Cardiac fibroblast (primary cell): Measurements from ENCODE around the gene CCDC182.

Source experiments
- DNase-seq, 2 donors: peaks; one replicate each; pipeline versions ENCODE4 v3.0.0 to v3.0.0-alpha.2; 2010; ENCODE audit warnings: low read depth in 2 of 2
- H3K4me3 ChIP-seq, 2 donors: replicated peaks in 1 of 2; 1 replicate in 1 of 2; 2 replicates in 1 of 2; pipeline ENCODE4 v1.5.1; 2011; ENCODE audit warnings: low read depth in 2 of 2, low read length in 2 of 2, mild to moderate bottlenecking in 2 of 2, moderate library complexity in 1 of 2
- CTCF ChIP-seq: IDR thresholded peaks from one replicate; pipeline ENCODE4 v1.5.1; 2011; ENCODE audit warnings: low read depth, mild to moderate bottlenecking, low read length, inconsistent platforms

The CCDC182 gene

DNA sequence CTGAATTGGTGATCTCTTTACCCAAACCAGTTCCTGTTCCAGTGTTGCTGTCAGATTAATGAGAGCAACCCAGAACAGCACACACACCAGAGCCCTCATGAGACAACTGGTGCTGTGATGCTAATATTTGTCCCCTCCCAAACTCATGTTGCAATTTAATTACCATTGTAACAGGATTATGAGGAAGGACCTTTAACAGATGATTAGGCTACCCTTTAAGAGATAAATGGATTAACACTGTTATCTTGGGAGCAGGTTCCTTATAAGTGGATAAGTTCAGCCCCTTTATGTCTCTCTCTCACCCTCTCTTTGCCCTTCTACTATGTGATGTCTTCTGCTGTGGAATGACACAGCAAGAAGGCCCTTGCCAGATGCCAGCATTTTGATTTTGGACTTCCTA lies 1.1 kb upstream of the CCDC182 start:
- TF ChIP-seq CTCF, result no peak
- H3K4me3 ChIP-seq, result no peak overlapping the region
- DNase-seq, result no peak

GRCh38 chr17:57744195-57745170 lies 616 bp downstream of the CCDC182 start:
- no peak for TF ChIP-seq CTCF
- H3K4me3 ChIP-seq, result no peak overlapping the region
- DNase-seq, result no peak

GRCh38 chr17:57740235-57740528 lies 4.9 kb downstream of the CCDC182 start:
- no peak for TF ChIP-seq CTCF
- H3K4me3 ChIP-seq, result no peak overlapping the region
- no peak for DNase-seq

DNA sequence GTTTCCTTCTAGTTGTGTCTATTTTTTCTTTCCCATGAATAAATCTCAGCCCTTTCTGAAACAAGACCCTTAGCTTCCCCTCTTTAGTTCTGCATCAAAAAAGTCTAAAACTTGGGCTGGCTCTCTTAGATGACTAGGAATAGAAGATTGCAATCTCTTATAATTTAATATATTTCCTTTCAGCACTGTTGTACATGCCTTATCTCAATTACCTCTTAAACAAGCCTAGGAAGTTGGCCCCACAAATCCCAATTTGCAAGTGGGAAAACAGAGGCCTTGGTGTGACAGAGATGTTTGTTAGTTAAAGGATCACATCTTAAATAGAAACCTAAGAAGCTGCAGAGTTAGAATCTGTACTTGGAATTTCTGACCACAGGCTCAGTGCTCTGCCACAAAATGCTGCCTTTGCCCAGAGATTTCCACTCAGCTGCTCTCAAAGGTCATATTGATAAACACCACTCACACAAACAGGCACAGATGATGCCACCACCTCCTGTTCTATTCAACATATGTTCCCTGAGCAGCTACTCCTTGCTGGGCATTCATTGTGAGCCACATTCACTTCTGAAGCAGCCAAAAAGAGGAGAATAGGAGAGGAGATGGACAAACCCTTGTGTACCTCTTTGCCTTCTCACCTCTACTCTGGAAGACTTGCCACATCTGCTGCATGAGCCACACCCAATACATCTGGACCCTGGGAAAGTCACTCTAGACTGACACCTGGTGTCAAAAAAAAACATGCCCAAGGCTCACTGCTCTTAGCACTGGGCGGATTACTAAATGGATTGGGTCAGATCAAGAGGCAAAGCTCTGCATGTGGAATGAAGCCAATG lies 5.5 kb downstream of the CCDC182 start:
- no peak overlapping the region for H3K4me3 ChIP-seq
- DNase-seq, result peak; percentile 11 to 12
- TF ChIP-seq CTCF, result peak; percentile 20

DNA sequence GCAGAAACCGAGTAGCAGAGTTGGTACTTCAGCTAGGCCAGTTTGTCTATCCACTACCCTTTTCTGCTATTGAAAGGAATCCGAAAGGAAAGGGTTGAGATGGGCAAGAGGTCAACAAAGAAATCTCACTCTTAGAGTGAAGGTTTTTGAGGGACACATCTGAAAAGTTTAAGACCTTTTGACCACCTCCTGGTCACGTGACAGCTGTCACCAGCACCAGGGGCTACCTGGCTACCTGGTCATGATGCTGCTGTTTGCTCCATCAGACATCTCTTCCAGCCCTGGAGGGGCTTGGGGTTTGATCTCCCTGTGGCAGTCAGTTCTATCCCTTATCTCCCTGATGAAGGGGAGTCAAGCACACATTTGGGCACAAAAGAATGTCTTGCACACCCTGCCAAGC lies 7.6 kb downstream of the CCDC182 start:
- no peak for DNase-seq
- no peak for TF ChIP-seq CTCF
- no peak overlapping the region for H3K4me3 ChIP-seq

GRCh38 chr17:57735707-57736106 lies 9.4 kb downstream of the CCDC182 start:
- TF ChIP-seq CTCF, result no peak
- no peak overlapping the region for H3K4me3 ChIP-seq
- no peak for DNase-seq
